NCI-H1105 treated with DMSO at 0.1 percent for 48 hours (cell line): ENCODE measurements around the gene PREX1.

Experiments used
- DNase-seq: peaks from one replicate; lab custom pipeline; 2025; lab: John Stamatoyannopoulos, UW

The PREX1 gene

GRCh38 chr20:48734104-48734749 lies 93.6 kb downstream of the PREX1 start:
- no peak for DNase-seq

DNA sequence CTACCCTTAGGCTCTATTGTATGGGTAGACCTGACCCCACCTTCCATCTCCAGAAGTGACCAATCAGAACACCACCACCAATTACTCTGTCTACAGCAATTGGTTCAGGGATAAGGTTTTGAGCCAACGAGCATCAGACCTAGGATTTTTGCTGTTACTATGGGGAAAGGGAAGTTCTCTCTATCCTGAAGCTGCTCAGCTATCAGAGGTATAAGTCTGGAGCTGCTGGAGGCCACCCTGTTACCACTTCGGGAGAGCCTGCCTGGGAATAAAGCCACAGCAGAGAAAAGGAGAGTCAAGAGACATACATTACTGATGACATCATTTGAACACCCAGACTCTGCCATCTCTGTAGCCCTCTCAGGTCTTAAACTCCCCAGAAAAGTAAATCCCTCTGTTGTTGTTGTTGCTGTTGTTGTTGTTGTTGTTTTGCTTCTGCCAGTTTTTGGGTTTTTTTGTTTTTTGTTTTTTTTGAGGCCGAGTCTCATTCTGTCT lies 94.5 kb downstream of the PREX1 start:
- DNase-seq = no peak

DNA sequence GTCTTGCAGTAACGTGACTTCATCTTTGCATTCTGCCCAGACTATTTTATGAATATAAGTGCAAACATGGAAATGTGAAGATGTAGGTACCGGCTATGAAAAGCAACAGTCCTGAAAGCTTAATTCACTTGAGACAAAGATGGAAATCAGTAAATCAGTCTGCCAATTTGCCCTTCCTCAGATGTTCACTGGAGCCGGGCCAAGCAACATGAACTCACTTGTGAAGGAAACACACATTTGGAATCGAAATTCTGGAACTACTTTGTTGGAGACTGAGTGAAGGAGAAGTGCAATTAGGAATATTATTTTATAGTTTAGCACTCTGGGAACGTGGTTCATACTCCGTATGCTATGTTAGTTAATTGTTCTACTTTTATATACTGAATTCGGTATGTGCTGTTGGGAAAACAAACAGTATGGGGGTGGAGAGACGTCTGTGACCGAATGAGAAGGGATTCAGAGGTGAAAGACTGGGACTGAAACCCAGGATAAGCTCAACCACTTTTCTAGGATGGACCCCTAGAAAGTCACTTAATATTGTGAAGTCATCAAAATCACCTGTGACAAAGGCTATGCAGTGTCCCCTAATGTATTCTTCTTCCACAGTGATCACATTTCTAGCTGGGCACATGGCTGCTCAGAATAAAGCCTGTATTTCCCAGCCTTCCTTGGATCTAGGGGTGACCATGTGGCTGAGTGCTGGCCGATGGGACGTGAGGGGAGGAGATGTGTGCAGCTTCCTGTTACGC lies 95.5 kb downstream of the PREX1 start:
- peak; percentile 36 for DNase-seq

DNA sequence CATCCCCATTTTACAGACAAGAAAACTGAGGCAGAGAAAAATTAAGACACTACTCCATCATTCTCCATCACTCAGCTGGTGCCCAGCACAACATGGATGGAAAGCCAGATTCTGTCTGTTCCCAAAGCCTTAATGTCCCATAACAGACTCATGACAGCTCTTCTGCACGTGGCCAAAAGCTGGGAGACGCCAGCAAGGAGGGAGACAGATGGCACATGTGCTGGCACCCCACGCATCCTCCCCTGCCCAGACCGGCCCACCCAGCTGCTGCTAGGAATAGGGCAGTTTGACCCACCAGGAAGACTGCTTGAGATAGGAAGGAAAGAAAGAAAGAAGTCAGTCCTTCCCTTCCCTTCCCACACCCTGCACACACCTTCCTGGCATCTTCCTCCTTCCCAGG lies 96.3 kb downstream of the PREX1 start:
- no peak for DNase-seq

GRCh38 chr20:48730977-48731376 lies 96.8 kb downstream of the PREX1 start:
- no peak for DNase-seq

- no peak for DNase-seq
These were observed 98.3 kb downstream of the PREX1 start for GRCh38 chr20:48729538-48729937.

DNA sequence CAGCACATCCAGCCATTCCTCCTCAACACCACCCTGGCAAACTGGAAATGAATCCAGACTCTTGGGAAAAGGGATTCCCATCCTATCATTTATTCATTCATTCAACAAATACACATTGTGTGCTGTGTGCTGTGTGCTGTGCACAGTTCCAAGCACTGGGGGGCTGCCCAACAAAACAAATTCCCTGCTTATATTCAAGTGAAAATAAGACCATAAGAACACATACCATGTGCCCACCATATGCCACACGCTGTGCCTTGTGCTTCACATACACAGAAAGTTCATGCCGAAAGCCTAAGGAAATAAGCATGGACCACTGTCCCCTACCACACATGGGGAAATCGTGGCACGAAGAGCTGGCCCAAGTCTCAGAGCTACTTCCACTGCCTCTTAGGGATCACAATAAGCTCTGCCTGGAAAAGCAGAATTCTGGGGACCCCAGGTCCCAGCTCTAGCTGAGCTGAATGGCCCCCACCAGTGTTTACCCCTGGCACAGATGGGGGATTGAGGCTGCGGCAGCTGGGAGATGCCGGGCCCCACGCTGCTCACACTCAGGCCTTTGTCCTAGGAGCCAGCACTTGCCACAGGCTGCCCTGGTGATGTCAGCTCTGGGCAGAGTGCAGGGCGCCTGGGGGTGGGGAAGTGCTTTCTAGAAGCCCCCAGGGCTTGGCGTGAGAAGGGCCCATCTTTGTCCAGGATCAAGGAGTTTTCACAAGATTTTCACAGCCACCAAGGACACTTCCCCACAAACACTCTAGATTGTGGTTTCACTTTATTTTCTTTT lies 99.6 kb downstream of the PREX1 start:
- DNase-seq = no peak

- DNase-seq = no peak
These were observed 100.6 kb downstream of the PREX1 start for GRCh38 chr20:48727226-48727625.

- DNase-seq = no peak
These were observed 102.2 kb downstream of the PREX1 start for GRCh38 chr20:48725555-48725991.

DNA sequence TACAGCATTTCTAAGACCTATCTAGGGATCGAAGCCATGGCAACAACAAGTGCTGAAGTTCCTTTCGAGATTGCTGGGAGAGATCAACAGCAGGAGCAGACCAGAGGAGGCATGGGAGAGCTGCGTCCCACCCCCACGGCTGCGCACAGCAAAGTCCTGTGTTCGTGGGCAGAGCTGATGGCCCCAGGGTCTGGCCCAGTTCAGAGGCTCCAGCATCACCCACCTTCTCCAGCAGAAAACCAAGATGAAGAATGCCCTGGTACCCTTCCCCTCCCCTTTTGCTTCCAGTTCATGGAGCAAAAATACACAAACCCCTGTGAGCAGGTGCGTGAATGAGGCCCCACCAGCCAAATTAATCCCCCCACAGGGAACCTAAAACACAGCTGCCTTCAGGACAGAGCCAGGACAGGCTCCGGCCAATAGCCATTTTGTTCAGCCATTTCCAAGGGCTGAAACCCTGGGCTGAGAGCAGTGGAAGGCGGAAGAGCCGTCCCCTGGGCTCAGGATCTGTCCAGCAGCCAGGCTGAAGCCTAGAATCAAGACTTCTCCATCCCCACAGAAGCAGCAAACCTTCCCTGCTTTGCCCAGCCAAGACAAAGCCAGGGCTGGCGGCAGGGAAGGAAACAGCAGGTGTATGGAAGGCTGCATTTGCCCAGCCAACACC lies 102.8 kb downstream of the PREX1 start:
- DNase-seq = no peak

GRCh38 chr20:48724382-48724781 lies 103.4 kb downstream of the PREX1 start:
- no peak for DNase-seq

GRCh38 chr20:48723308-48724264 lies 104.2 kb downstream of the PREX1 start:
- DNase-seq = no peak

DNA sequence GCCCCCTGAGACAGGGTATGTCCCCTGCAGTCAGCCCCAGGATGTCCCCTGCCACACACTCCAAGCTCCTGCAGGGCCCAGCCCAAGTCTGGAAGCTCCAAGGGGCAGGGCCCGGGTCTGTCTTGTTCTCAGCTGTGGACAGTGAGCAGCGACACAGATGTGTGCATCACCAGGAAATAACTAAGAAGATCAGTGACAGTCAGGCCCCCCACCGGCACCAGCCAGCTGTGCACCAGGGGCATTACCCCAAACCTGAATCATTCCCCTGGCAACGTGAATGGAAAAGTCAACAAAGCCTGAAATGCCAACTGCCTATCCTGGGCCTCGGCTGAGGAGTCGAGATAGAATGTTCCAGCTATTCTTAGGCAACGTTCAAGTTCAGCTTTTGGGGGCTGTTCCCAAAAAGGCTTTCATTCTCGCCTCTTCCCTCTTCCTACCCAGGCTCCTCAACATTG lies 105.0 kb downstream of the PREX1 start:
- no peak for DNase-seq

- DNase-seq = no peak
These were observed 105.6 kb downstream of the PREX1 start for GRCh38 chr20:48722002-48722731.

DNA sequence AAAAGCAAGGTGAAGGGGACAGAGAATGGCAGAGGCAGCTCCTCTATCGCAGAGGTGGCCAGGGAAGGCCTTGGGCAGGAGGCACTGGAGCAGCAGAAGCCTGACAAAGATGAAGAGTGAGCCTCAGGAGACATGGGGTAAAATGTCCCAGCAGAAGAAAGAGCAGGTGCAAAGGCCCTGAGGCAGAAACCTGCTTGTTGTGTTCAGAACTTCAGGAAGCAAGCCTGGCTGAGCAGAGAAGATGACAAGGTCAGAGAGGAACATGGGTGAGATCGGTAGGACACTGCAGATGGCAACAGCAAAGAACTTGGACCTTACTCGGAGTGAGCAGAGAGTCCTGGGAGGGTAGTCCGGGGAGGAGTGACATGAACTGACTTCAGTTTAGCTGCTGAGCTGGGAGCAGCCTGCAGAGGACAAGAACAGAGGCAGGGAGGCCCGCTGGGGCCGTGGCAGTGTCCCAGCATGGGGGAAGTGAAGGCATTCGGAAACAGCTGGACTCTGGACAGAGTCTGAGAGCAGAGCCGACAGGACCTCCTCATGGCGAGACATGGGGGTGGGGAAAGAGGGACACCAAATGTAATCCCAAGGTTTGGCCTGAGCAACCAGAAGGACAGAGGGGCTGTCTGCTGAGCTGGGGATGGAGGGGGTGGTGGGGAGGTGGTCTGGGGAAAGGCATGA lies 106.3 kb downstream of the PREX1 start:
- DNase-seq = no peak

DNA sequence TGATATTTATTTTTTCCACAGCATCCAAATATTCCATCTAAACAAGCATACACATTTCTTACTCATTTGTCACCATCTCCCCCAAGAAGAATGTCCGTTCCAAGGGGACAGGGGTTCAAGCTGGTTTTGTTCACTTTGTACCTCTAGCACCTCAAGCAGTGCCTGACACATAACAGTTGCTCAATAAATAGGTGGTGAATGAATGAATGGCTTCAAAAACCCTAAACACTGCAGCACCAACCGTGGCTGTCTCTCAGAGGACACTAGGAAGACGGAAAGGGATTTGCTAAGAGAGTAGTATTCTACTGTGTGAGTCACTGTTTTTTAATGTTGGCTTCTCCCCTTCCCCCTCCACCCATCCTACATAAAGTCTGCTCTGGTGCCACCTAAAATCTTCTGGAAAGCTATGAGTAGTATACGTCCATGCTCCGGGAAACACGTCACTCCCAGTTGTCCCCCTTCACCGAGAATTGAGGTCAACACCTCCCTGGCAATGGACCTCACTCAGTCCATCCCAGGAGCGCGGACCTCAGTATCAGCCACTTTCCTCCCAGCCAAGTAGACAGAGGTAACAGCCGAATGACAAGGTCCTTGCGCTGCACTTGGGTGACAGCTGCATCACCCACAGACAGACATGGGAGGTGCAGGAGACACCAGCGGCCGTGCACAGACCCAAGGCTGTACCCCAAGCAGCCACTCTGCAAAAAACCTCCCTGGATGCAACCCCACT lies 107.4 kb downstream of the PREX1 start:
- no peak for DNase-seq

GRCh38 chr20:48719598-48720255 lies 108.1 kb downstream of the PREX1 start:
- no peak for DNase-seq

- no peak for DNase-seq
These were observed 108.8 kb downstream of the PREX1 start for GRCh38 chr20:48718786-48719578.
